Measurements from ENCODE around the gene IL17B.
"Not testable (repeated sequence)": the region's sequence is repeated elsewhere in the genome, so short reads cannot be mapped to it uniquely, and the experiment has no call there.

The IL17B gene

GRCh38 chr5:149399775-149400174 is 20.7 kb upstream of the IL17B start:
- DNase-seq: no peak

DNA sequence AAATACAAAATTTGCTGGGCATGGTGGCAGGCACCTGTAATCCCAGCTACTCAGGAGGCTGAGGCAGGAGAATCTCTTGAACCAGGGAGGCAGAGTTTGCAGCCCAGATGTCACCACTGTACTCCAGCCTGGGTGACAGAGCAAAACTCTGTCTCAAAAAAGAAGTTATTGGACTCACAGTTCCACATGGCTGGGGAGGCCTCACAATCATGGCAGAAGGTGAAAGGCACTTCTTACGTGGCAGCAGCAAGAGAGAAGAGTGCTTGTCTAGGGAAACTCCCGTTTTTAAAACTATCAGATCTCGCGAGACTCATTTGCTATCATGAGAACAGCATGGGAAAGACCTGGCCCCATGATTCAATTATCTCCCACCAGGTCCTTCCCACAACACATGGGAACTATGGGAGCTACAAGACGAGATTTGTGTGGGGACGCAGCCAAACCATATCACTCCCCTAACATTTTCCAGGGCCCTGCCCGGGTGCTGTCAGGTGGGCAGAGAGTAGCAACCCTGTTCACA is 19.7 kb upstream of the IL17B start:
- not testable (repeated sequence) for DNase-seq

DNA sequence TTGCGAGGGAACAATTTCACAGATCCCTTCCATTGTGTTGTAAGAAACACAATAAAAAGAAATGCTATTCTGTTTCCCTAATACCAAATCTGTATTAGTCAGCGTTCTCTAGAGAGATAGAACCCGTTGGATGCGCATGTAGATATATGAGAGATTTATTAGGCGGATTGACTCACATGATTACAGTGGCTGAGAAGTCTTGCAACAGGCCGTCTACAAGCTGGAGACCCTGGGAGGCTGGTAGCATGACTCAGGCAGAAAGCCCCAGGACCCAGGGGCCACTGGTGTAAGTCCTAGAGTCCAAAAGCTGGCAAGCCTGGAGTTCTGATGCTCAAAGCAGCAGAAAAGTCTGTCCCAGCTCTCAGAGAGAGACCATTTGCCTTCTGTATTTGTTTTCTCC is 18.4 kb upstream of the IL17B start:
- no peak for DNase-seq

DNA sequence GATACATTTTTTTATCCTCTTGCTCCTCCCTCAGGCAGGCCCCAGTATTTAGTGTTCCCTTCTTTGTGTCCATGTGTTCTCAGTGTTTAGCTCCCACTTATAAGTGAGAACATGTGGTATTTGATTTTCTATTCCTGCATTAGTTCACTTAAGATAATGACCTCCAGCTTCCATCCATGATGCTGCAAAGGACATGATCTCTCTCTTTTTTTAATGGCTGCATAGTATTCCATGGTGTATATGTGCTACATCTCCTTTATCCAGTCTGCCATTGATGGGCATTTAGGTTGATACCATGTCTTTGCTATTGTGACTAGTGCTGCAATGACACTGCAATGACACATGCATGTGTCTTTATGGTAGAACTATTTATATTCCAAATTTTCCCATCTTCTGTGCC is 15.9 kb upstream of the IL17B start:
- not testable (repeated sequence) for DNase-seq

GRCh38 chr5:149392718-149393117 is 13.6 kb upstream of the IL17B start:
- DNase-seq: no peak

- no peak for DNase-seq
These were observed 12.4 kb upstream of the IL17B start for GRCh38 chr5:149391524-149391923.

DNA sequence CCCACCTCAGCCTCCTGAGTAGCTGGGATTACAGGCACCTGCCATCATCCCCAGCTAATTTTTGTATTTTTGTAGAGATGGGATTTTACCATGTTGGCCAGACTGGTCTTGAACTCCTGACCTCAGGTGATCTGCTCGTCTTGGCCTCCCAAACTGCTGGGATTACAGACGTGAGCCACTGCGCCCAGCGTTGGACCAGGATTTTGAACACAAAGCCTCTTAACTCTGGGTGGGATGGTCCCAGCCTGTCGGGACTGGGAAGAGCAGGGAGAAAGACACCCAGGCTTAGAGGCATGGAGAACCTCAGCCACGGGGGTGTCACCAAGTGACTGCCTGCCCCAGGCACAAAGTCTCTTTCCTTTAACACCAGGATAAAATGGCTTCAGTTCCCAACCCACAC is 12.0 kb upstream of the IL17B start:
- not testable (repeated sequence) for DNase-seq

GRCh38 chr5:149389552-149390495 is 10.7 kb upstream of the IL17B start:
- no peak for DNase-seq

DNA sequence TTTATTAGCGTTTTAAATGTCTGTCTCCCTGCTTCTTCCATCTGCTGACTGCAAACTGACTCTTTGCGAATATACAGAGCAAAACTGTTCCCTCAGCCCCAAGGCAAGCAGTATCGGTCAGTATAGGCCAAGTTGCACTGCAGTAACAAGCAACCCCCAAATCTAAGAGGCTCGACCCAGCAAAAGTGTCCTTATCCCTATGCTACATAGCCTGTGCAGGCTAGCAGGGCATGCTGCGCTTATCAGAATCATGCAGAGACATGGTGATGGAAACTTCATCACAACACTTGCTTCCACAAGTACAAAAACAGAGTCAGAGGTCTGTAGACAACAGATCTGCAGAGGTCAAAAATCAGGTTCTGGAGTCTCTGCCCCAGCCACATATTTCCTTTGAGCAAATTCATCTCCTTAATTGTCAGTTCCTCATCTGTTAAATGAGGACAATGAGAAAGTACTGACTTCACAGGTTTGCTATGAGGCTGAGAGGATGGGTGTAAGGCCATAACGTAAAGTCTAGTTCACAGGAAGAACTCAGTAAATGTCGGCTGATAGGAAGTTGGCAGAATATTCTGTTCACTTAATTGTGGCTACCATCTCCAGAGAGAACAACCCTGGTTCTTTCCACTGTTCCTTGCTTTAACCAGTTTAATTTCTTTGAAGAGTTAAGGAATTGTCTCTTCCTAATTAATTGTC is 9.6 kb upstream of the IL17B start:
- no peak for DNase-seq

- no peak for DNase-seq
These were observed 8.9 kb upstream of the IL17B start for GRCh38 chr5:149387982-149388381.

DNA sequence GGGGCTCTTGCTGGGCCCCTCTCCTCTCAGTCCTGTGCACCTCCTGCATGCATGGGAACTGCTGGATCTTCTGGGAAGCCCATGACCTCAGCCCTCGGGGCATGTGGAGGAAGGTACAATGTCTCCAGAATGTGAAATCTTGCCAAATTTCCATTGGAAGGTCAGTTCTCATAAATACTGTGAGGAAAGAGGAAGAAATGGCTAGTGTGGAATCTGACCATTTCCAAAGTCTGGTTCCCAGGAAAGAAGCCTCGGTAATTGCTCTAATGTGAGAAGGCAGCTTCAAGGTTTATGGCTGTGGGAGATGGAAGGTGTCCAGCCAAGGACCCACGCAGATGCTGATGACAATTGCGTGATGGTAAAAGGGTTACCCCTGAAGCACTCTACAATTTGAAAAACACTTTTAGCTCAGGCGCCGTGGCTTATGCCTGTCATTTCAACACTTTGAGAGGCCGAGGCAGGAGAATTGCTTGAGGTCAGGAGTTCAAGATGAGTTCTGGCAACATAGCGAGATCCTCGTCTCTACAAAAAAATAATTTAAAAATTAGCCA is 8.1 kb upstream of the IL17B start:
- no peak for DNase-seq

GRCh38 chr5:149386166-149386565 is 7.1 kb upstream of the IL17B start:
- no peak for DNase-seq

DNA sequence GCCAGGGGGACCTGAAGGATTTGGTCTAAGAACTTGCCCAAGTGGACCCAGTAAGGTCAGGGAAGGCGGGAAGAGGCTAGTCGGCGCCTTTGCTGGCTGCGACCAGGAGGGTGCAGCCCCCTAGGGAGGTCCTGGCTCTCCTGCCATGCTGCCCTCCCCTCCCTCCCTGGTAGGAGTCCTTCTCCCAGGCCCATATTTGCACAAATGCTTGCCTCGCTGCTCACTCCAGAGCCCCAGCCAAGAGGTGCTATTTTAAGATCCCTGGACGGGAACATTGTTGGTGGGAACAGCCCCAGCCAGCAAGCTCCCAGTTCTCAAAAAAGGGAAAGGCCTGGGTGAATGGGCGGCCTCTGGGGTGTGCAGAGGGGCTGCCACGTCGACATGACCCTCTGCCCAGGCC is 4.3 kb upstream of the IL17B start:
- DNase-seq: no peak

GRCh38 chr5:149382517-149383220 is 3.6 kb upstream of the IL17B start:
- DNase-seq: no peak

- peak; percentile 30 for DNase-seq
These were observed 2.9 kb upstream of the IL17B start for GRCh38 chr5:149381986-149382338.

- DNase-seq: no peak
These were observed 2.3 kb upstream of the IL17B start for GRCh38 chr5:149381261-149381985.

DNA sequence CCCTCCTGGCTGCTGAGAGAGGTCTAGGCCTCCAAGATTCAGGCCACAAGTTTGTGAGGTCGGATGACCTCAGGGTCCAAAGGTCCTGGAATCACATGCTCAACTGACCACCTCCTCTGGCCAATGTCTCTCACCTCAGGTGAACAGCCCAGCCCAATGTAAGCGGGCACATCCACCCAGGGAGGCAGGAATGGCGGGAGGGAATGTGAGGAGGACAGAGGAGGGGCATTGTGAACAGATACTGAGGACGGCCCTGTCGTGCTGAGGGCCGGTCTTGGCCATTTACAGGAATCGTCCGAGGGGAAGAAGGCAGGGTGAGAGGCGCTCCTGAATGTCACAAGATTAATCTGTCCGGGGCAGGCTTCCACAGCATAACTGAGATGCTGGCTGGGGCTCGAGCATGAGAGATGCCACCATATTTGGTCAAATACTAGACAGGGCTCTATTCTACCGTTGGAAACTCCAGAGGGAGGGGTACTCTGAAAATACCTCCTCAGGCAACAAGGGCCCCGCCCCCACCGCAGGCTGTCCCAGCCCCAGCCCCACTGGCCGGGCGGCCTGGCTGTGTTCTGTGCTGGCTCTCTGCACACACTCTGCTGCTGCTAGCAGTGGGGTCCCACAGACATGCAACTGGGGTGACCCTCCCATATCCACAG is 1.5 kb upstream of the IL17B start:
- DNase-seq: no peak

GRCh38 chr5:149379818-149380374 is 804 bp upstream of the IL17B start:
- no peak for DNase-seq

- no peak for DNase-seq
These were observed 761 bp downstream of the IL17B start for GRCh38 chr5:149378241-149378820.

DNA sequence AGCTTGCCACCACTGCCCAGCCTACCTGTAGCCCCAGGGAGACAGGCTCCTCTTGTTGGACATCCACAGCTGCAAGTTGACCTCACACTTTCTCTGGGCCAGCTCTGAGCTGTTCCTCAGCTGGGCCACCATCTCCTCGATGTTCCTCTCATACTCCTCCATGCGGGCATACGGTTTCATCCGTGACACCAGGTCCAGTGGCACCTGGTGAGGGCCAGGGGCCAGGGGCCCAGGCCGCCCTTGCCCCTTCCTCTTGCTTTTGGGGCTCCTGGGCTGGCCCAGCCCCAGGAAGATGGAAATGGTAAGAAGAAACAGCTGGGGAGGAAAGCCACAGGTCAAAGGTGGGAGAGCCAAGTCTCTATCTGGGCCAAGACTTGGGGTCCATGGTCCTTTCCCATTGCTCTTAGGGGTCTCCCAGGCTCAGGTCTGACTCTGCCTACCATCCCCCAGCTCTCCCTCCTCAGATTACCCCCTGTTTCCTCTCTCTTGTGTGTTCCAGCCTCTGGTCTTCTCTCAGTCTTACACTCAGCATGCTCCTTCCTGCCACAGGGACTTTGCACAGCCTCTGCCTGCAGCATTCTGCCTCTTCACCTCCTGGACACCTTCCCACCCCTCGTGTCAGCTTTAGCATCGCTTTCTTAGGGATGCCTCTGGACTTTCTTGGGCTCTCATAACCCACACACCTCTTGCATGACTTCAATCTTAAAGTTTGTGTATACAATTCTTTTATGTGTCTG is 2.2 kb downstream of the IL17B start:
- DNase-seq: no peak
